HG02970 (cell line): ENCODE measurements around the gene BEGAIN.

Source experiments
- ATAC-seq: cut with Tn5 transposase; IDR thresholded peaks from one replicate; pipeline ENCODE4 v1.9.1; 2021; ENCODE audit warnings: mild to moderate bottlenecking, moderate library complexity, moderate number of reproducible peaks; ENCODE audit not compliant: unreplicated experiment, low FRiP score

Gene BEGAIN

GRCh38 chr14:100540926-100541620, 46.1 kb downstream of the BEGAIN start:
- no peak for ATAC-seq

- no peak for ATAC-seq
Measured at GRCh38 chr14:100540141-100540925, 46.9 kb downstream of the BEGAIN start.

- no peak for ATAC-seq
Measured at GRCh38 chr14:100539766-100540140, 47.5 kb downstream of the BEGAIN start.

GRCh38 chr14:100539003-100539660, 48.1 kb downstream of the BEGAIN start:
- ATAC-seq, result no peak

DNA sequence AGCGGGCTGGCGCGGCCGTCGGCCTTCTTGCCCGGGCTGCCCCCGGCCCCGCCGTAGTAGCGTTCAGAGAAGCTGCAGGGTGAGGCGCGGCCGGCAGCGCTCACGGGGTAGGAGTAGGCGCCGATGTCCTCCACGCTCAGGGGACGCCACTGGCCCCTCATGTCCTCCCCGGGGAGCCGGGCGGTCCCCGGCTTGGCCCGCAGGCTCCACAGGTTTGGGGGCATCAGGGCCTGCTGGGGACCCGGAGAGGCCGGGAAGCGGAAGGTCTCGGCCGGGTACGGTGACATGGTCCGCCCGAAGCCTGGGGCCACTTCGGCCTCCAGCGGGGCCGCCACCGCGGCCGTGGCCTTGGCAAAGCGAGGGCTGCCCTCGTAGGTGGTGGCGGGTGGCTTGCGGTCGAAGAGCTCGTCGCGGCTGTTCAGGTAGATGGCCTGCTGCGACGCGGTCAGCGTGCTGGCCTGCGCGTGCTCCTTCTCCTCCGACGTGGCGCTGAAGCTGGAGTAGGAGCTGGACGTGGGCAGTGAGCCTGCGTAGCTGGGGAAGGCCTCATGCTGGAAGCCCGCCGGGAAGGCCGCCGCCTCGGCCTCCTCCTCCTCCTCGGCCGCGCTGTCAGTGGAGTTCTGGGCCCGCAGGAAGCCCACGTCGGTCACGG, 48.7 kb downstream of the BEGAIN start:
- no peak for ATAC-seq

- ATAC-seq, result no peak
Measured at GRCh38 chr14:100537446-100538350, 49.5 kb downstream of the BEGAIN start.

GRCh38 chr14:100536721-100537445, 50.3 kb downstream of the BEGAIN start:
- no peak for ATAC-seq

DNA sequence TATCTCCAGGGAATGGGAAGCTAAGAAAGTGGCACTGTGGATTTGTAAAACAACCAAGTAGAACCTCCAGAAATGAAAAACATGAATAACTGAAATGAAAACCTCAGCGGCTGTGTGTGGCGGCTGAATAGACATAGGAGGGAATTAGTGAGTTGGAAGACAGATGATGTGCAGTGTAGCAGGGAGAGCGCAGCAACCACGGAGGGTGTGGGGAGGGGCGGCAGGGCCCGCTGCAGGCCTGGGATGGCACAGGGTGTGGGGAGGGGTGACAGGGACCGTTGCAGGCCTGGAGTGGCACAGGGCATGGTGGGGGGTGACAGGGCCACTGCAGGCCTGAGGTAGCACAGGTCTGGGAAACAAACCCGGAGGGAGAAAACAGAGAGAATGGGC, 51.1 kb downstream of the BEGAIN start:
- ATAC-seq, result no peak

DNA sequence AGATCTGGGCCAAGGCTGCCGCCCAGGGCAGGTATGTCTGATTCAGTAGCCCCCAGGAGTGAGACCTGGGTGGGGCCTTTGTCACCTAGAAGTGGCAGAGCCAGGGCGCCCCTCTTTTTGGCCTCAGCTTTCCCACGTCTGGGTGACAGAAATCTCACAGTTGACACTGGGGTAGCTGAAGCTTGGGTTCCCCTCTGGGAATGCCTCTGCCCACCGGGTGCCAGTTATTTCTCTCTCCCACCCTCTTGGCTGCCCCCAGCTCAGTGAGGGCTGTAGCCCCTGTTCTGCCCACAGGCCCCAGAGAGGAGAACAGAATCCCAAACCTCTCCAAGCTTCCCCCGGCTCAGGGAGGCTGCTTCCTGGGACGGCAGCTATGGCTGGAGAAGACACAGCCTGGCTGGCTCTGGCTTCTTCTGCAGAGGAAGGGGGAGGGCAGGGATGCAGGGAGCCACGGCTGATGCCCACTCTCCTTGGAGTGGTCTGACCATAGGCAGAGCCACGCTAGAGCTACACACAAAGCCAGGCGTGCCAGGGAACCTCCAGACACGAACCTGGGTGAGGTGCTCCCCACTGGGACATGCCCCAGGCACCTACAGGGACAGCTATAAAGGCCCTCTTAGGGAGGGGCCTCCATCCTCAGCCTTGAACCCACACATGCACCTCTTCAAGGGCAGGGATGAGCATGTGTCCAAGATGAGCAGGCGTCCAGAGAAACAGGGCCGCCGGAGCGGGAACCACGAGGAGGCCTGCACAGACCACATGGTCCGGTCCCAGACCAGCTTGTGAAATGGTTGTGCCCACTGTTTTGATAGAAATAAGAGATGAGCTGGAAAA, 51.7 kb downstream of the BEGAIN start:
- no peak for ATAC-seq

- no peak for ATAC-seq
Measured at GRCh38 chr14:100534528-100535286, 52.5 kb downstream of the BEGAIN start.

DNA sequence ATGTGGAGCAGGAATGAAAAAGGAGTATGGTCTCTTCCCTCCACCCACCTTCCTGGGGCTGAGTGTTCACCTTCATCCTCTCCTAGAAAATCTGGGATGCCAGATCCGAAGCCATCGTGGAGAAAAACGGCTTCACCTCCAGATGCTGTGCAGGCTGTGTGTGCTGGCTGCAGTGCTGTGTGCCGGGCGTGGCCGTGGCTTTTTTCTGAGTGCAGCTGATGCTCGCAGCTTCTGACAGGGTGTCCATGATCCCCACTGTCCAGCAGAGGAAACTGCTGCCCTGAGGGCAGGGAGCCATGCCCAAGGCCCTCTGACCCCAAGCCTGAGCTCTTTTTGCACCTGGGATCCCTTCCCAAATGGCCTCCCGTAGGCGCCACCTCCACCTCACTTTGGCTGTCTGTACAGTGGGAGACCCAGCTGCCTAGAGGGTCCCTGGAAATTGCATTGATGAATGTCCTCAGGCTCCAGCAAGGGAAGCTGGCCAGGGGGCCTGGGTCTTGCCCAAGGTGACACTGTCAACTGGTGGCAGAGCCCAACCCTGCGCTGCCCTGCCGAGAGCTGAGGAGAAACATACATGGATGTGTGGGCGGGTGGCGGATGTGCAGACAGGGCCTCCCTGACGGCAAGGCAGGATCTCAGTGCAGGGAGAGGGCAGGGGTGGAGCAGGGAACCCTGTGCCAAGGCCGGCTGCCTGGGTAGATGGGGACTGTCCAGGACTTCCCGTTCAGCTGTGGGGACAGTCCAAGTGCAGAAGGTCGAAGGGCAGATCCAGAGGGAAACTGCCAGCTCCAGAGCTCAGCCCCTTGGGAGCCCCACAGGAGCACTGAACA, 53.3 kb downstream of the BEGAIN start:
- no peak for ATAC-seq

GRCh38 chr14:100532906-100533655, 54.1 kb downstream of the BEGAIN start:
- ATAC-seq, result no peak

DNA sequence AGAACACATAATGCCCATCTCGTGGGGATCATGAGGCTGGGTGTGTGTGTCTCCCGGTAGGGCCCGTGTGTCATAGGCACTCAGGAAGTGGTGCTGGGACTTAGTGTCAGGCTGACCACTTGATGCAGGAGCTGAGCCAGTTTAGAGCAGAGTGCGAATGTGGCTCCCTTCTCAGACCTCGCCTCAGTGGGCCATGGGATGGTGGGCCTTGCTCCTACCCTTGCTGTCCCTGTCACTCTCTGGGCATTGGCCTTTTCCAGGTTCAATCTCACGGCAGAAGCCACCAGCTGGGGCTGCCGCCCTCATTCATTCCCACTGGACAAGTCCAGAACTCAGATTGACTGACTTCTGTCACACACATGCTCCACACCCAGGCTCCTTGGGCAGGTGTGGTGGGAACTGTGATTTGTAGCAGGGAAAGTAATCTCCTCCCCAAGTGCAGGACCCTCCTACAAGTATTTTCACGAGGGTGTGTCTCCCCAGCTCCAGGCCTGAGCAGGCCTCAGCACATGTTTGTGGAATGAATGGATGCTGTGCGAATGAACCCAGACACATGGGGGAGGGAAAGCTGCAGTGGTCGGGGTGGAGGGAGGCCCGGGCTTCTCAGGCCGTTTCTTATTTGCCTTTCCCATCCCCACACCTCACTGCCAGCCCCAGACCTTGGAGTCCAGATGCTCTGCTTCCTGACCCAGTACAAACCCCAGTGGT, 54.9 kb downstream of the BEGAIN start:
- ATAC-seq, result no peak

GRCh38 chr14:100531152-100532121, 55.8 kb downstream of the BEGAIN start:
- no peak for ATAC-seq
